NT2/D1 (cell line): ENCODE measurements around the gene IKZF4.

Experiments
- SUZ12 ChIP-seq: IDR thresholded peaks from 2 replicates; pipeline ENCODE4 v1.6.1; 2011; ENCODE audit not compliant: insufficient read length, insufficient read depth; ENCODE audit errors: extremely low read depth
- YY1 ChIP-seq: IDR thresholded peaks from 2 replicates; pipeline ENCODE4 v1.6.1; 2011; ENCODE audit not compliant: insufficient read length, insufficient read depth
- ZNF274 ChIP-seq: IDR thresholded peaks from 2 replicates; pipeline ENCODE4 v1.6.1; 2011; ENCODE audit warnings: mild to moderate bottlenecking, low read depth, low read length

DNA sequence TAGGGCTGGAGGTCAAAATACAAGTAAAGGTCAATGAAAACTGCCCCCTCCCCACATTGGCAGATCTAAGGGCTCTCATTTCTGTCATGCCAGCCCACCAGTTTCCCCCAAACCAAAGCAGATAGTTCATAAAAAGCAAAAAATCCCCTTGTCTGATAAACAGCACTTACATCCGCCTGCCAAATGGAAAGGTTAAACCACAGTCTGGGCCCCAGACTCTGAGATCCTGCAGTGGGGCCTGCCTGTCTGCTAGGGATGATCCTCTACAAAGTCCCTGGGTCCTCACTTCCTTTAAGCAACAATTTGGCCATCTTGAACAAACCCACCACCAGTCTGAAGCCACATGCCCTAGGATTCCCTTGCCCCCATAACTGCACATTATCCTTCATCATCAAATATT lies 11.1 kb downstream of the IKZF4 start:
- TF ChIP-seq SUZ12 (no peak), ZNF274 (no peak), YY1 (no peak)
